CD4-positive, alpha-beta T cell treated with Interleukin-1 beta for 1 hour (primary cell): ENCODE data around the gene RGS21.

Experiments used
- DNase-seq, 2 donors: peaks; one replicate each; pipeline ENCODE4 v3.0.0-alpha.2; 2020 to 2022

The RGS21 gene

DNA sequence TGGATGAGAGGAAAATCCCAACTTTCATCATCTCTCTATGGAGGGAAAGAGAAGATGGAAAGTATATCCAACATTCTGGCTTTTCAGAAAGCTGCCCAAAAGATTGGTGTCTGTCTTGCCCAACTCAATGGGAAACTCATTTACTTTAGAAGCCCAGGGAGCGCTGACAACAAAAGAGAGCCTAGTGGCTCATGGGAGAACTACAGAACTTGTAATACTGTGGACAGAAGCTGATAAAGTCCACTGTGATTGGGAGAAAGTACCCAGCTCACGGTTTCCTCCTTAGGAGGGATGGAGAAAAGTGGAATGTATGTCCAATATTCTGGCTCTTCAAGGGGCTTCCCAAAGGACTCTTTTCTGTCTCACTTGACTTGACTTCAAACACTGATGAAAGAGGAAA lies 66.0 kb downstream of the RGS21 start:
- DNase-seq = no peak

DNA sequence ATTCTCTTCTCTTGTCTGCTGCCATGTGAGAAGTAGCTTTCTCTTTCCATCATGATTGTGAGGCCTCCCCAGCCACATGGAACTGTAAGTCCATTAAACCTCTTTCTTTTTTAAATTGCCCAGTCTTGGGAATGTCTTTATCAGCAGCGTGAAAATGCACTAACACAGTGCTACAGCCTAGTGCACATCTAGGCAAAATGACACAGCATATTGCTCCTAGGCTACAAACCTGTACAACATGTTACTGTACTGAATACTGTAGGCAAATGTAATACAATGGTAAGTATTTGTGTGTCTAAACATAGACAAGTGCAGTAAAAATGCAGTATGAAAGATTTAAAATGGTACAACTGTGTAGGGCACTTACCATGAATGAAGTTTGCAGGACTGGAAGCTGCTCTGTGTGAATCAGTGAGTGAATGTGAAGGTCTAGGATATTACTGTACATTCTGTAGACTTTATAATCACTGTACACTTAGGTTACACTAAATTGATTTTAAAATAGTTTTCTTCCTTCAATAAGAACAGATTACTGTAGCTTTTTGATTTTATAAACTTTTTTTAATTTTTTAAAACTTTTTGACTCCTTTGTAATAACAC lies 69.4 kb downstream of the RGS21 start:
- DNase-seq = no peak

DNA sequence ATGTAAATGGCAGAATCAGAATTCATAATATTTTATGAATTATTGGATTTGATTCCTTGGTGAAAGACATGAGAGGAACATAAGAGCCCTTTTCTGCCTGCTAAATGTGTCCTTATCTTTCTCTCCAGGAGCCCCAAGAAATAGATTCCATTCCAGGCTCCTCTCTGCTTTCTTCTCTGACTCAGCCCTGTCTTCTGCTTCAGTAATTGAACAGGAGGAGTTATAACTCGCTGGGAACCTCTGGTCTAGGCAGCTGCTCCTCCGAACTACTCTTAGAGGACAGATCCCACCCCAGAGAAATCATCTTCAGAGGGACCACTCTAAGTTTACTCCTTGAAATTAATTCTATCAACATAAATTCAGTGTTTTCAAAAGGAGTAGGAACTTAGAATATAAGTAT lies 78.4 kb downstream of the RGS21 start:
- no peak for DNase-seq

DNA sequence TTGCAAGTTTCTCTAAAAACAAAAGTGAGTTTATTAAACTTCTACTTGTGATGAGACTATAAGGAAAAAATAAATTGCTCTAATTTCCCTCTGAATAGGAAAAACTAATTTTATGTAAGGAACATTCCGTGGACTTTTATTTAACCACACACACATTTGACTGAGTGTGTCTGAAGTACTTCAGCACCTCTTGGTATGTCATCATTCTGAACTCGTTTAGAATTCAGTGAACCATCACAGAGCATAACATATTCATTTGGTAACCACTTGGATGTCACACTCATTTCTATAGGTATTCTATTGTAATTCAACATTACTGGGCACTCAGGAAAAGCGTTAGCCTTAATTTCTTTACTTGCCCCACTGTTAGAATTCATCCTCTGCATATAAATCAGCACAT lies 79.1 kb downstream of the RGS21 start:
- no peak for DNase-seq

DNA sequence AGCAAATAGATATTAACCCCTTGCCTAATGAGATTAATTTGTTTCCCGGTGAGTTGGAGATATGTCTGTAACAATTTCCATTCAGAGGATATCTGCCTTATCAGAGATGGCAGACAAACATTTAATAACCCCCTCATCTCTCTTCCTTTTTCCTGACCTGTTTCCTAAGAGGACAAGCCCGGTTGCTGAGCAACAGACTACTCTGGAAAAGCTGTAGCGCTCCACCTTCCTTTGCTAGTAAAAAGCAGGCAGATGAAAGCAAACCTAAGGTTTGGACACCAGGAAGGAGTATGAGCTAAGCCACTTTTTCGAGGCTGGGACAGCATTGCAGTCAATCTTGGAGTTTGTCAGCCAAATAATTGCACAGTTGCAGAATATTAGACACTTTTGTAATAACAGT lies 82.4 kb downstream of the RGS21 start:
- DNase-seq = no peak

DNA sequence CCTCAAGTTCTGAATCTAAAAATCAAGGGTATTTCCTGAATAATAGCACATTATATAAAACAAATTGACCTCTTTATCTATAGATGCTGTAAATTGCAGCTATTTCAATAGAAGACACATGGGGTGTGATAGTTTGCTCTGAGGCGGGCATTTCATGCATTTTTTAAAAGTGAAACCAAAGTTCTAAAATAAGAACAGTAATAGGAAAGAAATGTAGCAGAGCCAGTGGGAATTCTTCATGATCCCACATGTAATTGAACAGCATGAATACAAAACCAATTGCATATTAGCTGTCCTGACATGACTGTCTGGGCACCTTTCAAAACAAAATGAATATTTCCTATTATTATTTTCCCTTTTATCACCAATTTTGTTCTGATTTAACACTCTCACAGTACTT lies 85.0 kb downstream of the RGS21 start:
- no peak for DNase-seq

DNA sequence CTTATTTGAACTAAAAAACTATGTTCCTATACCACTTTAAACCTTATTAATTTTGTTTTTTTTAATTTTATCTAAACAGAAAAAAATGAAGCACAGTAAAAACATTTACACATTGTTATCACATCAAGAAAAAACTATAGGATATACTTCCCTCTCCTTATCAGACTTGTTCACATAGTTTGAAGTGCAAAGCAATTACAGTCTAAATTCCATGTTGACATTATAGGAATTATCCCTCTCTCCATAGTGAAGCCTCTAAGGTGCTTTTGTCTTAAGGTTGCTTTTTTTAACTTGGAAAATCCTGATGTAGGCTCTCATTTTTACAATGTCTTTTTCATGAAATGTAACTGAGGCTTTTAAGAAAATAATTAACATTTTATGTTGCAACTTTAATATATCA lies 85.8 kb downstream of the RGS21 start:
- DNase-seq = no peak

DNA sequence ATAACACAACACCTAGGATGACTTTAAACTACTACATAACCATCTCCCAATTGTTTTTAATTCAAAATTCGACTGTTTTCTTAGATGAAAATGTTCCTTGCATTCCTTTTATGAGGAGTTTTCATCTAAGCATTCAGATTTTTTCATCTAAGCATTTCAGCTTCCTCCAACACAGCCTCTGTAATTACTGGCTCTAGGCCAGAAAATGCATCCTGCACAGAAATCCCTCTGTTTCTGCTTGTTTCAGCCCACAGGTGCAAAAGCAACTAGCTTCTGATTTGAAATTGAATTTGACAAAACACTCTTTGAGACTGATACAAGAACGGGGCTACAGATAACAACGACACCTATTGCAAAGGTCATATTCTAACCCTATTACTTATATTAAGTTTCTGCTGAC lies 90.4 kb downstream of the RGS21 start:
- no peak for DNase-seq
